Measurements from ENCODE around the gene C12orf57. TPM values are rescaled to one million over a fixed set of nuclear protein-coding genes. Genes with fewer than 3 reads are reported as not detected.

Gene C12orf57
- total RNA-seq, 2 donors from 2014 or later: 352 to 711 TPM

- Histone ChIP-seq H3K36me3 (peaks cover 0 to 18% of the 10 kb centered on the region in 2 donors), H3K27me3 (replicated peaks; ENCODE audit: insufficient read depth) (no peaks in the 10 kb centered on the region), H3K27ac (peak overlapping the region; percentile 97 to 98), H3K9me3 (no peaks in the 10 kb centered on the region), H3K4me3 (peak overlapping the region in 1 of 2 donors; percentile 85), H3K4me1 (replicated peaks) (peaks cover 29% of the 10 kb centered on the region)
- intact Hi-C loops (cut with DNase I): loop anchor here (10.0 kb wide), 1 partner anchor 91 kb away; the partner anchor contains the start of gene SPSB2
- TF ChIP-seq POLR2AphosphoS5 (IDR thresholded peaks at IDR 0.05) (no peak), POLR2A (IDR thresholded peaks at IDR 0.05) (no peak)
- TF ChIP-seq, protein P1, sequence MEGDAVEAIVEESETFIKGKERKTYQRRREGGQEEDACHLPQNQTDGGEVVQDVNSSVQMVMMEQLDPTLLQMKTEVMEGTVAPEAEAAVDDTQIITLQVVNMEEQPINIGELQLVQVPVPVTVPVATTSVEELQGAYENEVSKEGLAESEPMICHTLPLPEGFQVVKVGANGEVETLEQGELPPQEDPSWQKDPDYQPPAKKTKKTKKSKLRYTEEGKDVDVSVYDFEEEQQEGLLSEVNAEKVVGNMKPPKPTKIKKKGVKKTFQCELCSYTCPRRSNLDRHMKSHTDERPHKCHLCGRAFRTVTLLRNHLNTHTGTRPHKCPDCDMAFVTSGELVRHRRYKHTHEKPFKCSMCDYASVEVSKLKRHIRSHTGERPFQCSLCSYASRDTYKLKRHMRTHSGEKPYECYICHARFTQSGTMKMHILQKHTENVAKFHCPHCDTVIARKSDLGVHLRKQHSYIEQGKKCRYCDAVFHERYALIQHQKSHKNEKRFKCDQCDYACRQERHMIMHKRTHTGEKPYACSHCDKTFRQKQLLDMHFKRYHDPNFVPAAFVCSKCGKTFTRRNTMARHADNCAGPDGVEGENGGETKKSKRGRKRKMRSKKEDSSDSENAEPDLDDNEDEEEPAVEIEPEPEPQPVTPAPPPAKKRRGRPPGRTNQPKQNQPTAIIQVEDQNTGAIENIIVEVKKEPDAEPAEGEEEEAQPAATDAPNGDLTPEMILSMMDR (IDR thresholded peaks at IDR 0.05): no peak
- WGBS: 57% methylated on average over 4 of the region's 4 CpGs
- no peak for DNase-seq (ENCODE audit: low spot score)
Measured at GRCh38 chr12:6965714-6966113, 21.9 kb downstream of the C12orf57 start.

- no peaks in the 10 kb centered on the region for H3K9me3 ChIP-seq
- no peak overlapping the region for H3K4me3 ChIP-seq
- DNase-seq (ENCODE audit: low spot score): no peak
- WGBS: 70% methylated on average over 7 of the region's 7 CpGs
- peaks cover 26% of the 10 kb centered on the region for H3K4me1 ChIP-seq (replicated peaks)
- intact Hi-C loops (cut with DNase I): loop anchor here (10.0 kb wide), 1 partner anchor 92 kb away; the partner anchor contains the start of gene SPSB2
- H3K27ac ChIP-seq: peak overlapping the region in 1 of 2 donors; percentile 98
- no peak for TF ChIP-seq POLR2A (IDR thresholded peaks at IDR 0.05)
- no peak for TF ChIP-seq POLR2AphosphoS5 (IDR thresholded peaks at IDR 0.05)
- TF ChIP-seq, protein P1 (IDR thresholded peaks at IDR 0.05): no peak
- peaks cover 0 to 18% of the 10 kb centered on the region in 2 donors for H3K36me3 ChIP-seq
- H3K27me3 ChIP-seq (replicated peaks; ENCODE audit: insufficient read depth): no peaks in the 10 kb centered on the region
Measured at GRCh38 chr12:6966351-6966750, 22.5 kb downstream of the C12orf57 start.

GRCh38 chr12:6967651-6968100 is 23.9 kb downstream of the C12orf57 start:
- DNase-seq (ENCODE audit: low spot score): no peak
- WGBS: 69% methylated on average over 10 of the region's 10 CpGs
- Histone ChIP-seq H3K27ac (peak overlapping the region in 1 of 2 donors; percentile 88), H3K36me3 (peaks cover 0 to 18% of the 10 kb centered on the region in 2 donors), H3K4me1 (replicated peaks) (peaks cover 22% of the 10 kb centered on the region), H3K9me3 (no peaks in the 10 kb centered on the region), H3K4me3 (no peak overlapping the region), H3K27me3 (replicated peaks; ENCODE audit: insufficient read depth) (no peaks in the 10 kb centered on the region)
- no peak for TF ChIP-seq POLR2AphosphoS5 (IDR thresholded peaks at IDR 0.05)
- TF ChIP-seq, protein P1 (IDR thresholded peaks at IDR 0.05): no peak
- intact Hi-C loops (cut with DNase I): loop anchor here (10.0 kb wide), 1 partner anchor 93 kb away; the partner anchor contains the start of gene SPSB2

DNA sequence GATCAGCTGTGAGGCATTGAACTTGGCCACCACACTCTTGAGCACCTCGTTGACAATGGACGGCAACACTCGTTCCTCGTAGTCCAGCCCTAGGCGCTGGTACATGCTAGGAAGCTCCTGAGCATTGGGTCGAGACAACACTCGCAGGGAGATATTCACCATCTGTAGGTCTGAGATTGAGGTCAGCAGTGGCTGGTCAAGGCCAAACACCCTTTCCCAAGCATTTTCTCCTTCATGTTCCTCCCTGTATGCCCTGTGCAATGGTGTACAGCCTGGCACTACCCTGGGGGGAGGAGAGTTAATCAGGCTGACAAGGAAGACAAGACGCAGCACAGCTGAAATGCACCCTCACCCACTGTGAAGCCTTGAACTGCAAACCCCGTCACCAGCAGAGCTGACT is 24.6 kb downstream of the C12orf57 start:
- Histone ChIP-seq H3K4me3 (no peak overlapping the region), H3K27ac (peak overlapping the region in 1 of 2 donors; percentile 88), H3K4me1 (replicated peaks) (peaks cover 22% of the 10 kb centered on the region), H3K9me3 (no peaks in the 10 kb centered on the region), H3K27me3 (replicated peaks; ENCODE audit: insufficient read depth) (no peaks in the 10 kb centered on the region), H3K36me3 (peaks cover 0 to 18% of the 10 kb centered on the region in 2 donors)
- intact Hi-C loops (cut with DNase I): loop anchor here (10.0 kb wide), 1 partner anchor 94 kb away; the partner anchor contains the start of gene SPSB2
- WGBS: 81% methylated on average over 9 of the region's 9 CpGs
- DNase-seq (ENCODE audit: low spot score): no peak
- no peak for TF ChIP-seq POLR2A (IDR thresholded peaks at IDR 0.05)

GRCh38 chr12:6970096-6970527 is 26.3 kb downstream of the C12orf57 start:
- WGBS: under 1% methylated on average over 31 of the region's 31 CpGs
- Histone ChIP-seq H3K27me3 (replicated peaks; ENCODE audit: insufficient read depth) (no peaks in the 10 kb centered on the region), H3K4me3 (peak overlapping the region; percentile 72 to 75), H3K9me3 (no peaks in the 10 kb centered on the region), H3K27ac (peak overlapping the region; percentile 84 to 88), H3K4me1 (replicated peaks) (peaks cover 20% of the 10 kb centered on the region), H3K36me3 (peaks cover 4 to 28% of the 10 kb centered on the region in 2 donors)
- intact Hi-C loops (cut with DNase I): loop anchor here (5.0 kb wide), 1 partner anchor 47 kb away; the partner anchor contains the start of gene LPCAT3
- no peak for TF ChIP-seq POLR2A (IDR thresholded peaks at IDR 0.05)
- TF ChIP-seq, protein P1 (IDR thresholded peaks at IDR 0.05): no peak
- no peak for TF ChIP-seq POLR2AphosphoS5 (IDR thresholded peaks at IDR 0.05)
- no peak for DNase-seq (ENCODE audit: low spot score)

Data from prostate gland (tissue), 2 donors.